ENCODE data around the gene PSAP. TPM values are rescaled to one million over a fixed set of nuclear protein-coding genes. Genes with fewer than 3 reads are reported as not detected.
"Not testable (repeated sequence)": the region's sequence is repeated elsewhere in the genome, so short reads cannot be mapped to it uniquely, and the experiment has no call there.

The PSAP gene
- 532 and 555 TPM in 2 replicates for polyA plus RNA-seq (2013)

GRCh38 chr10:71850743-71851464, at the start of gene PSAP:
TSS of gene PSAP (minus strand) at chr10:71851251. CDS start at chr10:71851221, 30 bp downstream.
- Histone ChIP-seq H4K91ac (ENCODE audit: low read depth, low read length) (peak within 1 kb of the TSS; percentile 92), H2AFZ (ENCODE audit: insufficient read depth, low read length, poor library complexity) (peak within 1 kb of the TSS; percentile 93), H3K9ac (ENCODE audit: low read length) (peak within 1 kb of the TSS; percentile 82), H3K27ac (ENCODE audit: low read depth, low read length) (peak within 1 kb of the TSS; percentile 98), H3K27me3 (ENCODE audit: insufficient read depth, low read length) (no peaks in the 10 kb centered on the region), H3K4me3 (ENCODE audit: low read depth, low read length) (peak within 1 kb of the TSS; percentile 80), H3K4me2 (ENCODE audit: low read length) (peak within 1 kb of the TSS; percentile 56), H3K14ac (ENCODE audit: low read length) (peak within 1 kb of the TSS; percentile 98), H3K4ac (ENCODE audit: low read depth, low read length) (peak within 1 kb of the TSS; percentile 81), H4K8ac (ENCODE audit: low read depth, low read length) (peak within 1 kb of the TSS; percentile 94), H3K36me3 (ENCODE audit: control insufficient read depth in 1 of 2, insufficient read depth in 2 of 2, low read length in 2 of 2) (peaks cover 3% of the 10 kb centered on the region in 2 experiments), H3K18ac (ENCODE audit: low read length) (peak within 1 kb of the TSS; percentile 98), H3K79me2 (ENCODE audit: control insufficient read depth, insufficient read depth, low read length, poor library complexity) (peaks cover 26% of the 10 kb centered on the region), H3K4me1 (ENCODE audit: control insufficient read depth in 1 of 2, insufficient read depth in 2 of 2, low read length in 2 of 2) (peaks cover 2 to 11% of the 10 kb centered on the region in 2 experiments), H4K12ac (ENCODE audit: low read depth, low read length) (peak within 1 kb of the TSS; percentile 89), H2AK5ac (ENCODE audit: low read length) (peak within 1 kb of the TSS; percentile 31), H3K9me3 (ENCODE audit: insufficient read depth, low read depth, low read length) (peaks cover 2% of the 10 kb centered on the region), H2BK12ac (ENCODE audit: low read length) (peak within 1 kb of the TSS; percentile 42), H3K79me1 (ENCODE audit: low read length) (peaks cover 12% of the 10 kb centered on the region), H2BK5ac (ENCODE audit: low read depth, low read length, poor library complexity) (peak within 1 kb of the TSS; percentile 99), H3K23ac (ENCODE audit: low read length) (no peak within 1 kb of the TSS), H2BK120ac (ENCODE audit: insufficient read depth, low read length, poor library complexity) (peak within 1 kb of the TSS; percentile 94)
- peak; percentile 99 to 100 for DNase-seq
- no CpG with 5 or more reads among the region's 49 CpGs for WGBS (ENCODE audit: extremely low coverage, insufficient coverage, insufficient read length)

DNA sequence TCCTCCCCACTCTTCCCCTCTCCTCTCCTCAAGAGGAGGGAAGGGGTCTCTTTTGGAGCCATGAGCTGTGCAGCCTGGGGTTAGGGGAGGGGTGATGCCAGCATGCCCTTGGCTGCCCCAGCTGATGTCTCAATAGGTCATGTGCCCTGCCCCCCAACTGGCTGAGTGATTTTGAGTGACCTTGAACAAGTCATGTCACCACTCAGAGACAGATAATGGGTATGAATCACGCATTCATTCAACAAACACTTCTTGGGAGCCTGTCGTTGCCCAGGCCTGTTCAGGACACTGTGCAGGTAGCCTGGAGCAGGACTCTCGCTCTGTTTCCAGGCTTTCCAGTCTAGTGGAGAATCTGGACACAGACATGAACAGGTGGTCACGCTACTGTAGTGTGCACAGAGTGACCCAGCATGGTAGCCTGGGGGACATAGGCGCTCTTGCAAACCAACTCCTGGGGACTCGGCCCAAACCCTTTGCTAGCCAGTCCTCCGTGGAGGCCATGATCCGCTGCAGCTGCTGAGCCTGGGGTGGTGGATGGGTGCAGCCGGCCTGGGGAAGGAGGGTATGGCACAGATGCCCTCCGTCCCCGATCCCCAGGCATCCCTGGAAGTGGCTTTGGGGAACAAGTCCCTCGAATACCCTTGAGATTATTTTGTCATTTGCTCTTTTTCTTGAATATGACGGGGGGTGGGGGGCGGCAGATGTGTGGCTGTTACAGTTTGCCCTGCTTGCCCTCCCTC, 49.6 kb upstream of the PSAP start:
- H4K12ac ChIP-seq (ENCODE audit: low read depth, low read length), result no peak overlapping the region
- H3K4me3 ChIP-seq (ENCODE audit: low read depth, low read length), result no peak overlapping the region
- no peak for DNase-seq
- no peaks in the 10 kb centered on the region for H3K9me3 ChIP-seq (ENCODE audit: insufficient read depth, low read depth, low read length)
- H3K18ac ChIP-seq (ENCODE audit: low read length), result no peak overlapping the region
- no peak overlapping the region for H3K23ac ChIP-seq (ENCODE audit: low read length)
- H2BK12ac ChIP-seq (ENCODE audit: low read length), result no peak overlapping the region
- H3K36me3 ChIP-seq (ENCODE audit: control insufficient read depth in 1 of 2, insufficient read depth in 2 of 2, low read length in 2 of 2), result no peaks in the 10 kb centered on the region
- no peaks in the 10 kb centered on the region for H3K79me2 ChIP-seq (ENCODE audit: control insufficient read depth, insufficient read depth, low read length, poor library complexity)
- H4K91ac ChIP-seq (ENCODE audit: low read depth, low read length), result no peak overlapping the region
- no peak overlapping the region for H3K14ac ChIP-seq (ENCODE audit: low read length)
- H2AFZ ChIP-seq (ENCODE audit: insufficient read depth, low read length, poor library complexity), result no peak overlapping the region
- H3K4me1 ChIP-seq (ENCODE audit: control insufficient read depth in 1 of 2, insufficient read depth in 2 of 2, low read length in 2 of 2), result no peaks in the 10 kb centered on the region
- no peak overlapping the region for H4K8ac ChIP-seq (ENCODE audit: low read depth, low read length)
- H3K27me3 ChIP-seq (ENCODE audit: insufficient read depth, low read length), result no peaks in the 10 kb centered on the region
- no peak overlapping the region for H3K4ac ChIP-seq (ENCODE audit: low read depth, low read length)
- H3K4me2 ChIP-seq (ENCODE audit: low read length), result no peak overlapping the region
- no CpG with 5 or more reads among the region's 14 CpGs for WGBS (ENCODE audit: extremely low coverage, insufficient coverage, insufficient read length)
- H3K27ac ChIP-seq (ENCODE audit: low read depth, low read length), result no peak overlapping the region
- no peak overlapping the region for H2BK120ac ChIP-seq (ENCODE audit: insufficient read depth, low read length, poor library complexity)
- H3K9ac ChIP-seq (ENCODE audit: low read length), result no peak overlapping the region
- no peak overlapping the region for H2AK5ac ChIP-seq (ENCODE audit: low read length)
- no peaks in the 10 kb centered on the region for H3K79me1 ChIP-seq (ENCODE audit: low read length)
- no peak overlapping the region for H2BK5ac ChIP-seq (ENCODE audit: low read depth, low read length, poor library complexity)

DNA sequence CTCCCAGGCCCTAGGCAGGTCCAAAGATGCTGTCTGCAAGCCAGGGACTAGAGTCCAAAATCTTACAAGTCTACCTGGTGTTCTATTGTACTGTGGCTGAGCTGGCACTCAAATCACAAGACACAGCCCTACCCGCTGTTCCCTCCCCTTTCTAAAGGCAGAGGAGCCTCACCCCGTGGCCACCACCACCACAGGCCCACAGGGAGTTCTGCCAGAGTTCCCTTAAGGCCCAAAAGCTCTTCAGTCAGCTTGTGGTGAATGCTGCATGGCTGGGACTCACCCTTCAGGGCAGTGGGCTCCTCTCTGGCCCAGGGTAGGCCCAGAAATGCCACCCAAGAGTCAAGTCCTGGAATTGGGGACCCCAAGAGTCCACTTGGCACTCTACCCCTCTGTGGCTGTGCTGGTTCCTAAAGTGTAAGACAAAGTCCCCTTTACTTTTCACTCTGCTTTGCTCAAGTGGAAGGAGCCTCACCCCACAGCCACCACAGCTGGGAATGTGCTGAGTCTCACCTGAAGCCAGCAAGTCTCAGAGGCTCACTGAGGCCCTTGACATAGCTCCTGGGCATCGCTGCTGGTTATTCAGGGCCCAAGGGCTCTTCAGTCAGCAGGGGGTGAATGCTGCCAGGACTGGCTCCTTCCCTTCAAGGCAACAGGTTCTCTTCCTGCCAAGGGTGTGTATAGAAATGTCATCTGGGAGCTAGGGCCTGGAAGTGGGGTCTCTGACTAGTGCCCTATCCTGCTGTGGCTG, 48.8 kb upstream of the PSAP start:
- Histone ChIP-seq H2BK5ac (ENCODE audit: low read depth, low read length, poor library complexity) (no peak overlapping the region), H4K8ac (ENCODE audit: low read depth, low read length) (no peak overlapping the region)

GRCh38 chr10:71898346-71898745, 47.3 kb upstream of the PSAP start:
- not testable (repeated sequence) for H3K4me3 ChIP-seq (ENCODE audit: low read depth, low read length); H2BK5ac ChIP-seq (ENCODE audit: low read depth, low read length, poor library complexity); H3K4ac ChIP-seq (ENCODE audit: low read depth, low read length); H4K91ac ChIP-seq (ENCODE audit: low read depth, low read length); H3K4me2 ChIP-seq (ENCODE audit: low read length); DNase-seq; H3K9me3 ChIP-seq (ENCODE audit: insufficient read depth, low read depth, low read length); H2AK5ac ChIP-seq (ENCODE audit: low read length); H3K14ac ChIP-seq (ENCODE audit: low read length); H2BK120ac ChIP-seq (ENCODE audit: insufficient read depth, low read length, poor library complexity); H4K12ac ChIP-seq (ENCODE audit: low read depth, low read length); H2AFZ ChIP-seq (ENCODE audit: insufficient read depth, low read length, poor library complexity); H3K9ac ChIP-seq (ENCODE audit: low read length); H4K8ac ChIP-seq (ENCODE audit: low read depth, low read length); H3K79me2 ChIP-seq (ENCODE audit: control insufficient read depth, insufficient read depth, low read length, poor library complexity); H2BK12ac ChIP-seq (ENCODE audit: low read length); H3K27me3 ChIP-seq (ENCODE audit: insufficient read depth, low read length); H3K36me3 ChIP-seq (ENCODE audit: control insufficient read depth in 1 of 2, insufficient read depth in 2 of 2, low read length in 2 of 2); H3K79me1 ChIP-seq (ENCODE audit: low read length); H3K23ac ChIP-seq (ENCODE audit: low read length); H3K27ac ChIP-seq (ENCODE audit: low read depth, low read length); H3K18ac ChIP-seq (ENCODE audit: low read length); H3K4me1 ChIP-seq (ENCODE audit: control insufficient read depth in 1 of 2, insufficient read depth in 2 of 2, low read length in 2 of 2)
- WGBS (ENCODE audit: extremely low coverage, insufficient coverage, insufficient read length), result no CpG with 5 or more reads among the region's 5 CpGs

More for the DNA sequence above, 48.8 kb upstream of the PSAP start:
- Histone ChIP-seq H3K4ac (ENCODE audit: low read depth, low read length) (no peak overlapping the region), H3K23ac (ENCODE audit: low read length) (no peak overlapping the region), H2AFZ (ENCODE audit: insufficient read depth, low read length, poor library complexity) (no peak overlapping the region), H4K12ac (ENCODE audit: low read depth, low read length) (no peak overlapping the region), H3K18ac (ENCODE audit: low read length) (no peak overlapping the region), H3K14ac (ENCODE audit: low read length) (no peak overlapping the region), H3K36me3 (ENCODE audit: control insufficient read depth in 1 of 2, insufficient read depth in 2 of 2, low read length in 2 of 2) (no peaks in the 10 kb centered on the region), H3K27ac (ENCODE audit: low read depth, low read length) (no peak overlapping the region), H3K4me2 (ENCODE audit: low read length) (no peak overlapping the region), H3K27me3 (ENCODE audit: insufficient read depth, low read length) (no peaks in the 10 kb centered on the region), H4K91ac (ENCODE audit: low read depth, low read length) (no peak overlapping the region), H3K9ac (ENCODE audit: low read length) (no peak overlapping the region), H3K4me1 (ENCODE audit: control insufficient read depth in 1 of 2, insufficient read depth in 2 of 2, low read length in 2 of 2) (no peaks in the 10 kb centered on the region), H2AK5ac (ENCODE audit: low read length) (no peak overlapping the region), H2BK120ac (ENCODE audit: insufficient read depth, low read length, poor library complexity) (no peak overlapping the region), H2BK12ac (ENCODE audit: low read length) (no peak overlapping the region), H3K4me3 (ENCODE audit: low read depth, low read length) (no peak overlapping the region), H3K79me2 (ENCODE audit: control insufficient read depth, insufficient read depth, low read length, poor library complexity) (no peaks in the 10 kb centered on the region), H3K9me3 (ENCODE audit: insufficient read depth, low read depth, low read length) (no peaks in the 10 kb centered on the region), H3K79me1 (ENCODE audit: low read length) (no peaks in the 10 kb centered on the region)
- DNase-seq, result no peak
- WGBS (ENCODE audit: extremely low coverage, insufficient coverage, insufficient read length), result no CpG with 5 or more reads among the region's 3 CpGs
